HEK293T (cell line): ENCODE data around the gene NUDT15.

ENCODE experiments used
- ARNT ChIP-seq: fragments of 450-650 bp; IDR thresholded peaks from 2 replicates; pipeline ENCODE4 v1.6.1; 2017; ENCODE audit warnings: mild to moderate bottlenecking
- BHLHE40 ChIP-seq: fragments of 450-650 bp; IDR thresholded peaks from 2 replicates; pipeline ENCODE4 v1.6.1; 2016; ENCODE audit warnings: mild to moderate bottlenecking, moderate library complexity, borderline replicate concordance
- CTBP1 ChIP-seq: fragments of 450-650 bp; IDR thresholded peaks from 2 replicates; pipeline ENCODE4 v1.6.1; 2016; ENCODE audit warnings: borderline replicate concordance
- FOXK2 ChIP-seq: fragments of 450-650 bp; IDR thresholded peaks from 2 replicates; pipeline ENCODE4 v1.6.1; 2016; ENCODE audit warnings: mild to moderate bottlenecking
- L3MBTL2 ChIP-seq: fragments of 450-650 bp; conservative IDR thresholded peaks from 2 replicates; pipeline ENCODE4 v1.6.1; 2016; ENCODE audit warnings: mild to moderate bottlenecking
- ZNF384 ChIP-seq: fragments of 450-650 bp; IDR thresholded peaks from 2 replicates; pipeline ENCODE4 v1.6.1; 2016
- TF ChIP-seq, protein P1 (sequence below): fragments of 450-650 bp; IDR thresholded peaks from 2 replicates; pipeline ENCODE4 v1.6.1; 2016

DNA sequence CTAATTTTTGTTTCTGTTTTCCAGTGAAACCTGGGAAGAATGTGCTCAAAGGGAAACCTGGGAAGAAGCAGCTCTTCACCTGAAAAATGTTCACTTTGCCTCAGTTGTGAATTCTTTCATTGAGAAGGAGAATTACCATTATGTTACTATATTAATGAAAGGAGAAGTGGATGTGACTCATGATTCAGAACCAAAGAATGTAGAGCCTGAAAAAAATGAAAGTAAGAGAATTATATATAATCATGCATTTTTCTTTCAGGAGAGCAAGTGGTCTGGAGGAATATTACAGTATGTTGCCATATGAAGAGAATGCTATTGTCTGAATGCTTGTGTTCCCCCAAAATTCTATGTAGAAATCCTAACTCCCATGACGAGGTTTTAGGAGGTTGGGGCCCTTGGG, 3.4 kb downstream of the NUDT15 start:
- no peak for TF ChIP-seq FOXK2
- TF ChIP-seq L3MBTL2: no peak
- TF ChIP-seq BHLHE40: no peak
- TF ChIP-seq ZNF384: no peak
- TF ChIP-seq, protein P1, sequence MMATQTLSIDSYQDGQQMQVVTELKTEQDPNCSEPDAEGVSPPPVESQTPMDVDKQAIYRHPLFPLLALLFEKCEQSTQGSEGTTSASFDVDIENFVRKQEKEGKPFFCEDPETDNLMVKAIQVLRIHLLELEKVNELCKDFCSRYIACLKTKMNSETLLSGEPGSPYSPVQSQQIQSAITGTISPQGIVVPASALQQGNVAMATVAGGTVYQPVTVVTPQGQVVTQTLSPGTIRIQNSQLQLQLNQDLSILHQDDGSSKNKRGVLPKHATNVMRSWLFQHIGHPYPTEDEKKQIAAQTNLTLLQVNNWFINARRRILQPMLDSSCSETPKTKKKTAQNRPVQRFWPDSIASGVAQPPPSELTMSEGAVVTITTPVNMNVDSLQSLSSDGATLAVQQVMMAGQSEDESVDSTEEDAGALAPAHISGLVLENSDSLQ: no peak
- no peak for TF ChIP-seq ARNT
- TF ChIP-seq CTBP1: no peak
